CD14-positive monocyte (primary cell): ENCODE data around the gene TUBB3. TPM values are rescaled to one million over a fixed set of nuclear protein-coding genes. Genes with fewer than 3 reads are reported as not detected.

Experiments
- DNase-seq, 3 donors: peaks; one replicate each; pipeline ENCODE4 v3.0.0-alpha.2; 2011 to 2022
- H2AFZ ChIP-seq: 2 replicates; pipeline ENCODE4 v1.6.0; 2012; ENCODE audit warnings: mild to moderate bottlenecking, low read depth, low read length, inconsistent platforms; ENCODE audit not compliant: insufficient read depth, poor library complexity, severe bottlenecking
- H3K27ac ChIP-seq, 2 donors: 1 replicate in 1 of 2; 2 replicates in 1 of 2; pipeline ENCODE4 v1.5.1; 2012 to 2013; ENCODE audit warnings: low read length in 2 of 2, control low read depth in 1 of 2, inconsistent platforms in 1 of 2, low read depth in 1 of 2, mild to moderate bottlenecking in 1 of 2
- H3K27me3 ChIP-seq, 2 donors: one replicate each; pipeline versions ENCODE4 v1.6.0 to v1.6.1; 2011 to 2013; ENCODE audit warnings: low read length in 2 of 2; ENCODE audit not compliant: control insufficient read depth in 2 of 2, insufficient read depth in 2 of 2
- H3K36me3 ChIP-seq, 2 donors: replicated peaks in 1 of 2; 1 replicate in 1 of 2; 2 replicates in 1 of 2; pipeline versions ENCODE4 v1.5.1 to v1.6.1; 2012 to 2013; ENCODE audit warnings: low read length in 2 of 2, control low read depth in 1 of 2, inconsistent platforms in 1 of 2, mild to moderate bottlenecking in 1 of 2; ENCODE audit not compliant: insufficient read depth in 2 of 2, control insufficient read depth in 1 of 2
- H3K4me1 ChIP-seq, 2 donors: 1 replicate in 1 of 2; 2 replicates in 1 of 2; pipeline versions ENCODE4 v1.5.1 to v1.6.1; 2012 to 2013; ENCODE audit warnings: low read length in 2 of 2, control low read depth in 1 of 2, inconsistent platforms in 1 of 2, mild to moderate bottlenecking in 1 of 2, moderate library complexity in 1 of 2; ENCODE audit not compliant: insufficient read depth in 2 of 2, control insufficient read depth in 1 of 2
- H3K4me2 ChIP-seq: replicated peaks from 2 replicates; pipeline ENCODE3; 2012; ENCODE audit warnings: low read length, moderate library complexity, mild to moderate bottlenecking; ENCODE audit not compliant: poor library complexity, severe bottlenecking; ENCODE audit errors: extremely low read depth
- H3K4me3 ChIP-seq, 3 experiments: fragments of 200-600 bp in 1 of 3; sonication (generic) in 1 of 3; replicated peaks in 1 of 3; 1 replicate in 2 of 3; 2 replicates in 1 of 3; pipeline ENCODE4 v1.5.1; 2011 to 2013; ENCODE audit warnings: low read length in 3 of 3, mild to moderate bottlenecking in 3 of 3, control low read depth in 2 of 3, low read depth in 2 of 3, inconsistent platforms in 1 of 3, moderate library complexity in 1 of 3
- H3K79me2 ChIP-seq: 2 replicates; pipeline ENCODE4 v1.6.0; 2012; ENCODE audit warnings: mild to moderate bottlenecking, control low read depth, inconsistent platforms, low read length, moderate library complexity; ENCODE audit not compliant: insufficient read depth
- H3K9ac ChIP-seq: 2 replicates; pipeline ENCODE4 v1.6.0; 2017; ENCODE audit warnings: low read length, mild to moderate bottlenecking; ENCODE audit not compliant: insufficient read depth, poor library complexity, severe bottlenecking
- H3K9me3 ChIP-seq, 2 donors: replicated peaks in 1 of 2; 1 replicate in 1 of 2; 2 replicates in 1 of 2; pipeline versions ENCODE4 v1.5.1 to v1.6.1; 2012 to 2013; ENCODE audit warnings: low read length in 2 of 2, control low read depth in 1 of 2; ENCODE audit not compliant: control insufficient read depth in 1 of 2, insufficient read depth in 1 of 2
- H4K20me1 ChIP-seq: 2 replicates; pipeline ENCODE4 v1.6.0; 2012; ENCODE audit warnings: mild to moderate bottlenecking, low read length, control low read depth, moderate library complexity; ENCODE audit not compliant: insufficient read depth
- H3K27ac Mint-ChIP-seq, 7 donors: one replicate each; pipeline ENCODE4 v1.8.0; 2020; ENCODE audit warnings: mild to moderate bottlenecking in 7 of 7, mixed read lengths in 7 of 7, moderate library complexity in 6 of 7, inconsistent platforms in 2 of 7
- H3K27me3 Mint-ChIP-seq, 3 donors: one replicate each; pipeline ENCODE4 v1.8.0; 2021 to 2022; ENCODE audit warnings: low read depth in 3 of 3, mild to moderate bottlenecking in 3 of 3, mixed read lengths in 3 of 3, moderate library complexity in 3 of 3, inconsistent platforms in 1 of 3
- H3K36me3 Mint-ChIP-seq, 2 donors: one replicate each; pipeline ENCODE4 v1.8.0; 2020; ENCODE audit warnings: mixed read lengths in 2 of 2, inconsistent platforms in 1 of 2, mild to moderate bottlenecking in 1 of 2
- H3K4me1 Mint-ChIP-seq: one replicate; pipeline ENCODE4 v1.8.0; 2020; ENCODE audit warnings: mild to moderate bottlenecking, mixed read lengths
- H3K4me3 Mint-ChIP-seq, 2 donors: one replicate each; pipeline ENCODE4 v1.8.0; 2020; ENCODE audit warnings: mild to moderate bottlenecking in 2 of 2, mixed read lengths in 2 of 2, moderate library complexity in 1 of 2
- H3K9me3 Mint-ChIP-seq, 7 donors: one replicate each; pipeline ENCODE4 v1.8.0; 2020 to 2022; ENCODE audit warnings: mixed read lengths in 7 of 7, mild to moderate bottlenecking in 6 of 7, moderate library complexity in 6 of 7, inconsistent platforms in 2 of 7
- WGBS: methylation state at CpG from one replicate; pipeline ENCODE4 v1.1.5; 2013; ENCODE audit warnings: missing lambda C conversion rate; ENCODE audit not compliant: insufficient coverage; 5-methylcytosine and 5-hydroxymethylcytosine counted together
- intact Hi-C, 2 donors: fragments of 100-400 bp; cut with micrococcal nuclease; formaldehyde crosslinking; loops; one replicate each; pipeline versions ENCODE4 v1.15.0 to v1.15.1; 2023
- polyA plus RNA-seq, 3 donors: library from polyadenylated mRNA; depleted of rRNA in 1 of 3; unstranded in 2 of 3; stranded (reverse) in 1 of 3; fragments of 300-500 nt in 2 of 3; fragments of >200 nt in 1 of 3; fragmentation: Illumina TruSeq in 2 of 3; gene quantifications; 1 replicate in 2 of 3; 2 replicates in 1 of 3; pipeline ENCODE4 v1.2.3, GENCODE V29; 2012 to 2021
- TF ChIP-seq, protein P1 (sequence below): fragments of 200-600 bp; IDR thresholded peaks from one replicate; pipeline ENCODE4 v1.8.0; 2022; ENCODE audit warnings: antibody characterized with exemption, mild to moderate bottlenecking

TUBB3 gene
- polyA plus RNA-seq, 3 donors: 2.9 TPM; not detected in 2

DNA sequence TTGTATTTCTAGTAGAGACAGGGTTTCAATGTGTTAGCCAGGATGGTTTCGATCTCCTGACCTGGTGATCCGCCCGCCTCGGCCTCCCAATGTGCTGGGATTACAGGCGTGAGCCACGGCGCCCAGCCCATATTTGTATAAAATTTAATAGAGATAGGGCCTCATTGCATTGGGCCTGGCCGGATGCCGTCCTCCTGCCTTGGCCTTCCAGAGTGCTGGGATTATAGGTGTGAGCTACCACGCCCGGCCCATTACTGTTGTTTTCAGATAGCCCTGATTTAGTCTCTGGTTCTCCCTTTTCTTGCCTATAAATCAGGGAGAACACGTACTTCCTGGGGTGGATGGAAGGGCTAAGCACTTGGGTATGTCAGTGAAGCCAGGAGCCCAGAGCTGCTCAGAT is 28.9 kb downstream of the TUBB3 start:
- peaks cover 53 to 64% of the 10 kb centered on the region in 2 donors for H3K4me1 ChIP-seq
- H3K4me3 ChIP-seq: no peak overlapping the region
- H4K20me1 ChIP-seq: peaks cover 25% of the 10 kb centered on the region
- peaks cover 7 to 16% of the 10 kb centered on the region in 2 donors for H3K27me3 ChIP-seq
- intact Hi-C loops: no loop called here
- H3K79me2 ChIP-seq: peaks cover 14% of the 10 kb centered on the region
- 100% methylated on average over 3 of the region's 12 CpGs for WGBS
- Mint-ChIP-seq H3K27ac (no peak overlapping the region), H3K4me3 (no peak overlapping the region), H3K27me3 (peaks cover 14 to 31% (median 30%) of the 10 kb centered on the region in 3 donors), H3K4me1 (peaks cover 64% of the 10 kb centered on the region), H3K36me3 (peaks cover 24 to 46% of the 10 kb centered on the region in 2 donors), H3K9me3 (peaks cover 0 to 14% (median 2%) of the 10 kb centered on the region in 7 donors)
- peaks cover 0 to 5% of the 10 kb centered on the region in 2 donors for H3K9me3 ChIP-seq
- H3K9ac ChIP-seq: no peak overlapping the region
- H3K27ac ChIP-seq: no peak overlapping the region
- TF ChIP-seq, protein P1, sequence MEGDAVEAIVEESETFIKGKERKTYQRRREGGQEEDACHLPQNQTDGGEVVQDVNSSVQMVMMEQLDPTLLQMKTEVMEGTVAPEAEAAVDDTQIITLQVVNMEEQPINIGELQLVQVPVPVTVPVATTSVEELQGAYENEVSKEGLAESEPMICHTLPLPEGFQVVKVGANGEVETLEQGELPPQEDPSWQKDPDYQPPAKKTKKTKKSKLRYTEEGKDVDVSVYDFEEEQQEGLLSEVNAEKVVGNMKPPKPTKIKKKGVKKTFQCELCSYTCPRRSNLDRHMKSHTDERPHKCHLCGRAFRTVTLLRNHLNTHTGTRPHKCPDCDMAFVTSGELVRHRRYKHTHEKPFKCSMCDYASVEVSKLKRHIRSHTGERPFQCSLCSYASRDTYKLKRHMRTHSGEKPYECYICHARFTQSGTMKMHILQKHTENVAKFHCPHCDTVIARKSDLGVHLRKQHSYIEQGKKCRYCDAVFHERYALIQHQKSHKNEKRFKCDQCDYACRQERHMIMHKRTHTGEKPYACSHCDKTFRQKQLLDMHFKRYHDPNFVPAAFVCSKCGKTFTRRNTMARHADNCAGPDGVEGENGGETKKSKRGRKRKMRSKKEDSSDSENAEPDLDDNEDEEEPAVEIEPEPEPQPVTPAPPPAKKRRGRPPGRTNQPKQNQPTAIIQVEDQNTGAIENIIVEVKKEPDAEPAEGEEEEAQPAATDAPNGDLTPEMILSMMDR: no peak
- DNase-seq: no peak
- peaks cover 0 to 8% of the 10 kb centered on the region in 2 donors for H3K36me3 ChIP-seq
- H2AFZ ChIP-seq: no peak overlapping the region
- no peak overlapping the region for H3K4me2 ChIP-seq

- Mint-ChIP-seq H3K9me3 (peaks cover 0 to 14% (median 2%) of the 10 kb centered on the region in 7 donors), H3K4me1 (peaks cover 67% of the 10 kb centered on the region), H3K36me3 (peaks cover 24 to 46% of the 10 kb centered on the region in 2 donors), H3K27me3 (peaks cover 9 to 26% (median 25%) of the 10 kb centered on the region in 3 donors), H3K27ac (no peak overlapping the region), H3K4me3 (no peak overlapping the region)
- DNase-seq: no peak
- TF ChIP-seq, protein P1: no peak
- peaks cover 0 to 3% of the 10 kb centered on the region in 2 donors for H3K9me3 ChIP-seq
- no peak overlapping the region for H3K4me2 ChIP-seq
- intact Hi-C loops: no loop called here
- H3K9ac ChIP-seq: no peak overlapping the region
- no peak overlapping the region for H3K27ac ChIP-seq
- H2AFZ ChIP-seq: no peak overlapping the region
- no peak overlapping the region for H3K4me3 ChIP-seq
- peaks cover 3 to 11% of the 10 kb centered on the region in 2 donors for H3K27me3 ChIP-seq
- H3K79me2 ChIP-seq: peaks cover 18% of the 10 kb centered on the region
- H3K4me1 ChIP-seq: peaks cover 57 to 67% of the 10 kb centered on the region in 2 donors
- H3K36me3 ChIP-seq: peaks cover 0 to 8% of the 10 kb centered on the region in 2 donors
- 100% methylated on average over 2 of the region's 6 CpGs for WGBS
- H4K20me1 ChIP-seq: peaks cover 25% of the 10 kb centered on the region
Observed at GRCh38 chr16:89952551-89952950, 29.4 kb downstream of the TUBB3 start.
